ENCODE measurements around the gene FRMPD4.

FRMPD4 gene

DNA sequence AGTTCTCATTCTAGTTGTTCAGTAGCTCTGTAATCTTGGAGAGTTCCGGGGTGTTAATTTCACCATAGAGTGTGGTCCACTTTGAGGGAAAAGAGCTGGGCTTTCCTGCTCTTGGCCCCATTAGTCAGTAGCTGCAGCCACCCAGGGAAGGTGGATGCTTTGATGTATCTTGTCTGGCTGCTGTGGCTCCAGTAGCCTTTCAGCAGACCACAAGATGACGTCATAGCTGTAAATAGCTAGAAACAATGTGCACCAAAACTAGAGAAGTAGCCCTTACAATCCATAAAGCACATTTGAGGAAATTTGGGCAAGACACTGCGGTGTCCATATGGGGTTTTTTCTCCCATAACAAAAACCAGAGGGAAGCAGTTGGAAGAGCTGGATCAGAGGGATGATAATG is 620.0 kb downstream of the FRMPD4 start:
- no peak for TF ChIP-seq JUND (IDR thresholded peaks at IDR 0.05; ENCODE audit: low read depth)
- DNase-seq (ENCODE audit: low read depth in 1 of 2, low spot score in 1 of 2), result no peak
- in situ Hi-C loops (cut with HindIII; ENCODE audit: low pct_unique_long_range_greater_than_20kb, low sequenced_read_pairs), result no loop called here

DNA sequence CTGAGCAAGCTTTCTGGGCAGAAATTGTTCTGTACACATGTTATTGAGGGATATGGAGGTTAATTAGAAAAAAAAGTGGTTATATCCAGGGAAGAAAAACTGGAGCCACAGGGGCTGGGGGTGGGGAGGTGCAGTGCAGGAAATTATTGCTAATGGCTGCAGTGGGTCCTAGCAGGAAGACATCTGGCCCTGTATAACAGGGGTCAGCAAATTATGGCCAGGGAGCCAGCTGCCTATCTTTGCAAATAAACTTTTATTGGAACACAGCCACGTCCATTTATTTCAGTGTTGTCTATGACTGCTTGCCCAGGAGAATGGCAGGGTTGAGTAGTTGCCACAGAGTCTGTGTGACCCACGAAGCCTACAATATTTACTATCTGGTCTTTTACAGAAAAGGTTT is 629.6 kb downstream of the FRMPD4 start:
- in situ Hi-C loops (cut with HindIII; ENCODE audit: low pct_unique_long_range_greater_than_20kb, low sequenced_read_pairs), result no loop called here
- DNase-seq (ENCODE audit: low read depth in 1 of 2, low spot score in 1 of 2), result no peak
- TF ChIP-seq JUND (IDR thresholded peaks at IDR 0.05; ENCODE audit: low read depth), result no peak

DNA sequence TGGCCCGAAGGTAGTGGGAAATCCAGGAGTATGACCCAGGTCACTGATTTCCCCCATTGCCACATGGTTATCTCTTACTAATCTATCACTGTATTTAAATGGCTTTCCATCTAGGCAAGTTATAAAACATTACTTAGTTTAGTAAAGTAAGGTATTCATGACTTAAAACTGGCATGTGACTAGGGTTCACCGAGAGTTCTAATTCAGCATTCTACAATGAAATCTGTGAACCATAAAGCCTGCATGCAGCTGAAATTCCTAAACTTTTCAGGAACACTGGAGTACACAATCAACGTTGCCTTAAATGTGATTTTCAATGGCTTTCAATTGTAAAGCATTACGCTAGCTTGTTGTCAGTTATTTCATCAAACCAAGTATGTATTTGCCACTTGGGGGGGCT is 630.2 kb downstream of the FRMPD4 start:
- no peak for TF ChIP-seq JUND (IDR thresholded peaks at IDR 0.05; ENCODE audit: low read depth)
- in situ Hi-C loops (cut with HindIII; ENCODE audit: low pct_unique_long_range_greater_than_20kb, low sequenced_read_pairs), result no loop called here
- DNase-seq (ENCODE audit: low read depth in 1 of 2, low spot score in 1 of 2), result no peak

DNA sequence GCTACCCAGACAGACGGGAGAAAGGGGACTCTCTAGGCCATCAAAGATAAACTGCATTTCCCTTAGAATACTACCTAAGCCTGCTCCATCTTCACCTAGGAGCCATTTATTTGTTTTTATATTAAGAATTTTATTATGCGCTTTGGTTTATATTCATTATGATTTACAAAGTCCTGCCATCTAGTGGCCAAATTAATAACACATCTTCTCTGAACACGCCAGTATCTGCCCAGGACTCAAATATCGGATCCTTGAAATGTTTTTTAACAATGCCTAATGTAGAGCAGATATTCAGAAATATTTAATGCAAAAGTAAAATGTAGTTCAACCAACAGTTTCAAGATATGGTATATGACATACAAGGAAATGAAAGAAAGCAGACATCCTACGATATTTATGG is 632.2 kb downstream of the FRMPD4 start:
- no peak for TF ChIP-seq JUND (IDR thresholded peaks at IDR 0.05; ENCODE audit: low read depth)
- DNase-seq (ENCODE audit: low read depth in 1 of 2, low spot score in 1 of 2), result peak; percentile 12 to 53
- in situ Hi-C loops (cut with HindIII; ENCODE audit: low pct_unique_long_range_greater_than_20kb, low sequenced_read_pairs), result no loop called here

DNA sequence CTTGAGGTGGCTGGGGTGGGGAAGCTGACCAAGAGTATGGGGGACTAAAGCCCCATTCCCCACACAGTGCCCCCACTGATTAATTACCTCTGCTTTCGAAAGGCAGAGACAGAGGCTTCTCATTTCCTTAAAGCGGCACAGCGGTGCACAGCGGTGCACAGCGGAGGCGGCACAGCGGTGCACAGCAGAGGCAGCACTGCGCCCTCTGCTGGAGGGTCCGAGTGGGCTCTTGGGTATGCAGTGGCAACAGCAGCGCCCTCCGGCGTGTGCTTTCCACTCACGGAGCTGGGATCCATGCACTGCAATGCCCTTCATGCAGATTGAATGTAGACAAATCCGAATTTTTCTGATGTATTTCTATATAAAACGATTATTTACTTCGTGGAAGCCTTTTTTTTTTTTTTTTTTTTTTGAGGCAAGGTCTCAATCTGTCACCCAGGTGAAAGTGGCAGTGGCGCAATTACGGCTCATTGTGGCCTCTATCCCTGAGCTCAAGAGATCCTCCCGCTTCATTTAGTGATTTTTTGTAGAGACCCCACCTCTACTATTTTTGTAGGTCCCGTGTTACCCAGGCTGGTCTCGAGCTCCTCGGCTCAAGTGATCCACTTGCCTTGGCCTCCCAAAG is 633.3 kb downstream of the FRMPD4 start:
- TF ChIP-seq JUND (IDR thresholded peaks at IDR 0.05; ENCODE audit: low read depth), result no peak
- peak in 1 of 2 experiments; percentile 51 for DNase-seq (ENCODE audit: low read depth in 1 of 2, low spot score in 1 of 2)
- in situ Hi-C loops (cut with HindIII; ENCODE audit: low pct_unique_long_range_greater_than_20kb, low sequenced_read_pairs), result no loop called here
